Neuron (in vitro differentiated cells): ENCODE data around the gene MBOAT2.

Experiments
- H2AFZ ChIP-seq: one replicate; pipeline ENCODE4 v1.6.1; 2013; ENCODE audit warnings: low read depth, mild to moderate bottlenecking, inconsistent platforms, low read length, moderate library complexity
- H3K27me3 ChIP-seq: one replicate; pipeline ENCODE4 v1.6.1; 2013; ENCODE audit warnings: low read length; ENCODE audit not compliant: insufficient read depth
- H3K36me3 ChIP-seq: one replicate; pipeline ENCODE4 v1.6.1; 2013; ENCODE audit warnings: low read length; ENCODE audit not compliant: insufficient read depth
- H3K4me1 ChIP-seq: one replicate; pipeline ENCODE4 v1.6.1; 2013; ENCODE audit warnings: low read length; ENCODE audit not compliant: insufficient read depth
- H3K4me3 ChIP-seq: 2 replicates; pipeline ENCODE4 v1.5.1; 2013; ENCODE audit warnings: mild to moderate bottlenecking, low read length, moderate library complexity
- H3K9me3 ChIP-seq: one replicate; pipeline ENCODE4 v1.6.1; 2013; ENCODE audit warnings: low read length

MBOAT2 gene

GRCh38 chr2:8888963-8889362 is 114.5 kb downstream of the MBOAT2 start:
- H3K36me3 ChIP-seq, result peaks cover 4% of the 10 kb centered on the region
- no peaks in the 10 kb centered on the region for H3K9me3 ChIP-seq
- no peaks in the 10 kb centered on the region for H3K27me3 ChIP-seq
- no peak overlapping the region for H2AFZ ChIP-seq
- no peak overlapping the region for H3K4me3 ChIP-seq
- H3K4me1 ChIP-seq, result no peaks in the 10 kb centered on the region

GRCh38 chr2:8886876-8887275 is 116.6 kb downstream of the MBOAT2 start:
- Histone ChIP-seq H3K4me1 (no peaks in the 10 kb centered on the region), H3K36me3 (peaks cover 9% of the 10 kb centered on the region), H3K4me3 (no peak overlapping the region), H3K9me3 (no peaks in the 10 kb centered on the region), H2AFZ (no peak overlapping the region), H3K27me3 (no peaks in the 10 kb centered on the region)

GRCh38 chr2:8886202-8886518 is 117.3 kb downstream of the MBOAT2 start:
- Histone ChIP-seq H3K4me3 (no peak overlapping the region), H3K9me3 (no peaks in the 10 kb centered on the region)

GRCh38 chr2:8885449-8886201 is 117.9 kb downstream of the MBOAT2 start:
- Histone ChIP-seq H3K4me1 (no peaks in the 10 kb centered on the region), H3K36me3 (peaks cover 15% of the 10 kb centered on the region), H3K27me3 (no peaks in the 10 kb centered on the region), H2AFZ (no peak overlapping the region), H3K9me3 (no peaks in the 10 kb centered on the region), H3K4me3 (no peak overlapping the region)

More at GRCh38 chr2:8886202-8886518, 117.3 kb downstream of the MBOAT2 start:
- H3K27me3 ChIP-seq, result no peaks in the 10 kb centered on the region
- no peak overlapping the region for H2AFZ ChIP-seq
- H3K36me3 ChIP-seq, result peaks cover 11% of the 10 kb centered on the region
- no peaks in the 10 kb centered on the region for H3K4me1 ChIP-seq

DNA sequence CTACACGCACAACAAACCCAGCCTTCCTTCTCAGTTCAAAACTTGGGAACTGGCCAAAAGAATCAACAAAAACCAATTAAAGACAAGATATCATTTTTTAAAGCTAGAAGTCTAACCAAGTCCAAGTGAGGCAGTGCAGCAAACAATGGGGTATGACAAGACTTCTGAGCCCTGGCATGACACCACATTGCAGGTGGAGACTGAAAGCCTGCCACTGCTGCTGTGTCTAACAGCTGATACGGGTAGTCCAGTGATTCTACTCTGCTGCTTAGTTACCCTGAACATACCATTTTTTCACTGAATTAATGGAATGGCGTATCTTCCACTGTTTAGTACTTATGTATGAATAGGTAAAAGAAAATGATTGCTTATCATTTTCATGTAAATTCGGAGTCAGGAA is 118.7 kb downstream of the MBOAT2 start:
- H3K4me1 ChIP-seq, result no peaks in the 10 kb centered on the region
- no peak overlapping the region for H2AFZ ChIP-seq
- H3K36me3 ChIP-seq, result peaks cover 21% of the 10 kb centered on the region

DNA sequence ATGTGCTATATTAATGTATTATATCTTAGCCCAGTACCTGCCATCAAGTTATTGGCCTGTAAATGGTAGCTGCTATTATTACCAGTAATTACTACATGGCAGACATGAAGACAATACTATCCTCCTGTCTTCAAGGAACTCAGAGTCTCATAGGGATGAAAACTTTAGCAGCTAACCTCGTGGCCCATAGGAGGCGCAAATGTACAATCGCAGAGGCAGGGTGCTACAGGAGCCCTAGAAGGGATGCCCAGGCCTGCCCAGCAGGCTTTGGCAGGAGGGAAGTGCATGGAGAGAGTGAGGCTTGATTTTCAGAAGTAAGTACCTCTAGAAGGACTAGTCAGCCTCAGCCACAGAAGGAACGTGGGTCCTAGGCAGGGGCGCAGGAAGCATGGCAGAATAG is 121.4 kb downstream of the MBOAT2 start:
- no peaks in the 10 kb centered on the region for H3K4me1 ChIP-seq

More for the DNA sequence above, 118.7 kb downstream of the MBOAT2 start:
- Histone ChIP-seq H3K4me3 (no peak overlapping the region), H3K9me3 (no peaks in the 10 kb centered on the region), H3K27me3 (no peaks in the 10 kb centered on the region)

GRCh38 chr2:8877894-8878293 is 125.6 kb downstream of the MBOAT2 start:
- Histone ChIP-seq H3K4me1 (no peaks in the 10 kb centered on the region), H3K36me3 (peaks cover 32% of the 10 kb centered on the region), H2AFZ (no peak overlapping the region), H3K9me3 (no peaks in the 10 kb centered on the region), H3K27me3 (no peaks in the 10 kb centered on the region), H3K4me3 (no peak overlapping the region)

More for the DNA sequence above, 121.4 kb downstream of the MBOAT2 start:
- Histone ChIP-seq H3K36me3 (peaks cover 27% of the 10 kb centered on the region), H2AFZ (no peak overlapping the region), H3K4me3 (no peak overlapping the region), H3K27me3 (no peaks in the 10 kb centered on the region), H3K9me3 (no peaks in the 10 kb centered on the region)

- no peak overlapping the region for H2AFZ ChIP-seq
- no peaks in the 10 kb centered on the region for H3K9me3 ChIP-seq
- no peaks in the 10 kb centered on the region for H3K27me3 ChIP-seq
- H3K4me1 ChIP-seq, result no peaks in the 10 kb centered on the region
- H3K36me3 ChIP-seq, result peaks cover 30% of the 10 kb centered on the region
- no peak overlapping the region for H3K4me3 ChIP-seq
Measured at GRCh38 chr2:8877332-8877731, 126.2 kb downstream of the MBOAT2 start.

GRCh38 chr2:8876628-8877027 is 126.9 kb downstream of the MBOAT2 start:
- peaks cover 28% of the 10 kb centered on the region for H3K36me3 ChIP-seq
- no peak overlapping the region for H2AFZ ChIP-seq
- no peaks in the 10 kb centered on the region for H3K4me1 ChIP-seq
- H3K4me3 ChIP-seq, result no peak overlapping the region
- no peaks in the 10 kb centered on the region for H3K9me3 ChIP-seq
- H3K27me3 ChIP-seq, result no peaks in the 10 kb centered on the region

DNA sequence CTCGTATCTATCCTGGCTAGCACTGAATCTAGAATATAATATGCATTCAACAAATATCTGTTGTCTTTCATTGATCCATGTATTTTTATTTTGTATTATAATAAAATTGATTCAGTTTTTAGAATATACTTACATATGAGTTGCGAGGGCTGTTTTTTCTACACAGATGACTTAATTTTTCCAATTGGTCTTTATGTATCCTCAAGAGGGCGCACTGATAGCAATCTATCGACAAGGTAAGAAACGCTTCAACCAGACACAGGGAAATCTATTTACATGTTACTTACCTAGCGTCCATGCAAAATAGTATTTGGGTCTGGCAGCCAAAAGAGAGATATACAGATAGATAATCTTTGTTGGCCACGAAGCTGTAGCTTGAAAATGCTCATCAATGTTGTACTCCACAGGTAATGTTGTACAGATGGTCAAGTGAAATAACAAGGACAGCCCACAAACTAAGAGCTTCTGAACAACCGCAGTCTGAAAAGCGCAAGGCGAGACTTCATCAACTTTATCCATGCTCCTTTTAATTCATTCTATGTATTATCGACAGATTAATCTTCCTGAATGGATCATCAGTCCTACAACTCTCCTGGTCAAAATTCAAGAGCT is 130.6 kb downstream of the MBOAT2 start:
- Histone ChIP-seq H3K9me3 (no peaks in the 10 kb centered on the region), H3K27me3 (no peaks in the 10 kb centered on the region), H3K4me3 (no peak overlapping the region), H2AFZ (no peak overlapping the region), H3K36me3 (peaks cover 20% of the 10 kb centered on the region), H3K4me1 (no peaks in the 10 kb centered on the region)

- H3K36me3 ChIP-seq, result peaks cover 11% of the 10 kb centered on the region
- no peaks in the 10 kb centered on the region for H3K27me3 ChIP-seq
- no peaks in the 10 kb centered on the region for H3K4me1 ChIP-seq
- H3K4me3 ChIP-seq, result no peak overlapping the region
- H2AFZ ChIP-seq, result no peak overlapping the region
- no peaks in the 10 kb centered on the region for H3K9me3 ChIP-seq
Measured at GRCh38 chr2:8870441-8870840, 133.0 kb downstream of the MBOAT2 start.

DNA sequence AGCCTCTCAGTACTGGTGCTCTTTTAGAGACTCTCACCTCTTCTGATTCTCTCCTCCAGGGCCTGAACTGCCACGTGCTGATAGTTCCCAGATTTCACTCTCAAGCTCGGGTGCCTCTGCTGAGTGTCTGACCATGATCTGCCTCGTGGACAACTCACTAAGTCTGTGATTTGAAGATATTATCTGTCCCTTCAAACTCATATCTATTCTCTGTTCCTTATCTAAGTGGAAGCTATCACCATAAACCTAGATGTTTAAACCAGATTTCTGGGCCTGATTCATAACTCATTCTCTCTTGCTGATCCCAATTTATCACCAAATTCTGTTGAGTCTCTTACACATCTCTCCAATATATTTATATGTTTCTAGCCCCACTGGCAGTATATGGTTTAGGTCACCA is 136.1 kb downstream of the MBOAT2 start:
- peaks cover 13% of the 10 kb centered on the region for H3K36me3 ChIP-seq
- H2AFZ ChIP-seq, result no peak overlapping the region
- no peak overlapping the region for H3K4me3 ChIP-seq
- H3K4me1 ChIP-seq, result no peaks in the 10 kb centered on the region
- H3K27me3 ChIP-seq, result no peaks in the 10 kb centered on the region
- no peaks in the 10 kb centered on the region for H3K9me3 ChIP-seq

DNA sequence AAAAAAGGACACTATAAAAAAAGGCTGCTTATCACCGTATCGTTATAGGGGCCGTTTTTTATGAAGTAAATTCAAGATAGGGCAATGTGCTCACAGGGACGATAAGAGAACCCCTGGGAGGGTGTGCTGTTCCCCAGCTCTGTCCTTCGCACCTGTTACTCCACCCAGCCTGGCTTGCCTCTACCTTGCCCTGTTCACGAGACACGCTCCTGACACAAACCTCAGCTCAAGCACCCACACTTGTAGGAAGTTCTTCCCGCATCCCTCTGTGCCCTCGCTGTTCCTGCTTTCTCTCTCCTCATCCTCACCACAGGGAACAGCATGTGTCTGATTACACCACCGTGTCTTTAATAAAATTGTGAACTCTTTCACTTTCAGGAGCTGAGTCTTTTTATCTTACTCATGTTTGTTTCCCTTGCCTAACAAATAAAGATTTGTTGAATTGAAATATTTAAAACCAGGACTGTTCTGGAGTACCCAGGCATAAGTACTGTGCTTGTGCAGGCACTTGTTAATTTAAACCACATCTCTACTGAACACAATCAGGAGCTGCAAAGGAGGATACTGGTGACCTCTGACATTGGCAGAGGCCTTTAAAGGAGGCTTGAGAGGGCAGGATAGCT is 140.0 kb downstream of the MBOAT2 start:
- Histone ChIP-seq H3K36me3 (peaks cover 22% of the 10 kb centered on the region), H3K9me3 (no peaks in the 10 kb centered on the region), H3K27me3 (no peaks in the 10 kb centered on the region), H3K4me1 (no peaks in the 10 kb centered on the region), H3K4me3 (no peak overlapping the region), H2AFZ (no peak overlapping the region)
